Body of pancreas (tissue), 4 donors: ENCODE measurements around the gene UGGT2.

Experiments used
- POLR2A ChIP-seq, 3 donors: fragments of 450-650 bp; IDR thresholded peaks; one replicate each; pipeline ENCODE4 v1.6.1; 2016; ENCODE audit warnings: antibody characterized with exemption in 3 of 3, mild to moderate bottlenecking in 2 of 3
- TF ChIP-seq, protein P1 (sequence below), 7 experiments: fragments of 450-650 bp in 4 of 7; fragments of 200-600 bp in 3 of 7; sonication (generic) in 3 of 7; IDR thresholded peaks; one replicate each; pipeline ENCODE4 v1.5.1; 2016 to 2019; ENCODE audit warnings: antibody characterized with exemption in 7 of 7

DNA sequence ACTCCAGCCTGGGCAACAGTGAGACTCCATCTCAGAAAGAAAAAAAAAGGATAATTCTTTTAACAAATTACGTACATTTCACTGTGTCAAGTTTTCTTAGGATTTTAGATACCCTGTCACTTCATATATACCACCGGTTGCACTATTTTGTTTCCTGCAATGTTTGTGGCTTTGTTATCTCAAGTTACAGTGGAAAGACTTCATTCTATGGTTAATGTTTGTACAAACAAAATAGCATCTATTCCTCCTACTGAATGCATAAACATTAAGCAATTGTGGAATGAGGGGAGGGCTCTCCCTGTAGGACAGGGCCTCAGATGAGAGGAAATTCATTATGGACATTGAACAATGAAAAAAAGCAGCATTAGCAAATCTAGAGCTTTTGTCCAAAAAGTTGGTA is 256.2 kb downstream of the UGGT2 start:
- no peak for TF ChIP-seq POLR2A (IDR thresholded peaks at IDR 0.05)
- TF ChIP-seq, protein P1, sequence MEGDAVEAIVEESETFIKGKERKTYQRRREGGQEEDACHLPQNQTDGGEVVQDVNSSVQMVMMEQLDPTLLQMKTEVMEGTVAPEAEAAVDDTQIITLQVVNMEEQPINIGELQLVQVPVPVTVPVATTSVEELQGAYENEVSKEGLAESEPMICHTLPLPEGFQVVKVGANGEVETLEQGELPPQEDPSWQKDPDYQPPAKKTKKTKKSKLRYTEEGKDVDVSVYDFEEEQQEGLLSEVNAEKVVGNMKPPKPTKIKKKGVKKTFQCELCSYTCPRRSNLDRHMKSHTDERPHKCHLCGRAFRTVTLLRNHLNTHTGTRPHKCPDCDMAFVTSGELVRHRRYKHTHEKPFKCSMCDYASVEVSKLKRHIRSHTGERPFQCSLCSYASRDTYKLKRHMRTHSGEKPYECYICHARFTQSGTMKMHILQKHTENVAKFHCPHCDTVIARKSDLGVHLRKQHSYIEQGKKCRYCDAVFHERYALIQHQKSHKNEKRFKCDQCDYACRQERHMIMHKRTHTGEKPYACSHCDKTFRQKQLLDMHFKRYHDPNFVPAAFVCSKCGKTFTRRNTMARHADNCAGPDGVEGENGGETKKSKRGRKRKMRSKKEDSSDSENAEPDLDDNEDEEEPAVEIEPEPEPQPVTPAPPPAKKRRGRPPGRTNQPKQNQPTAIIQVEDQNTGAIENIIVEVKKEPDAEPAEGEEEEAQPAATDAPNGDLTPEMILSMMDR (IDR thresholded peaks at IDR 0.05), result no peak
